GM19468 (cell line): ENCODE data around the gene METTL16.

Source experiments
- ATAC-seq: cut with Tn5 transposase; IDR thresholded peaks from one replicate; pipeline ENCODE4 v1.9.1; 2021; ENCODE audit warnings: mild to moderate bottlenecking, moderate library complexity, moderate number of reproducible peaks; ENCODE audit not compliant: unreplicated experiment; ENCODE audit errors: extremely low read depth

METTL16 gene

GRCh38 chr17:2387086-2388019 is 124.3 kb downstream of the METTL16 start:
- ATAC-seq = no peak

- ATAC-seq = no peak
Measured at GRCh38 chr17:2386400-2387085, 125.1 kb downstream of the METTL16 start.

DNA sequence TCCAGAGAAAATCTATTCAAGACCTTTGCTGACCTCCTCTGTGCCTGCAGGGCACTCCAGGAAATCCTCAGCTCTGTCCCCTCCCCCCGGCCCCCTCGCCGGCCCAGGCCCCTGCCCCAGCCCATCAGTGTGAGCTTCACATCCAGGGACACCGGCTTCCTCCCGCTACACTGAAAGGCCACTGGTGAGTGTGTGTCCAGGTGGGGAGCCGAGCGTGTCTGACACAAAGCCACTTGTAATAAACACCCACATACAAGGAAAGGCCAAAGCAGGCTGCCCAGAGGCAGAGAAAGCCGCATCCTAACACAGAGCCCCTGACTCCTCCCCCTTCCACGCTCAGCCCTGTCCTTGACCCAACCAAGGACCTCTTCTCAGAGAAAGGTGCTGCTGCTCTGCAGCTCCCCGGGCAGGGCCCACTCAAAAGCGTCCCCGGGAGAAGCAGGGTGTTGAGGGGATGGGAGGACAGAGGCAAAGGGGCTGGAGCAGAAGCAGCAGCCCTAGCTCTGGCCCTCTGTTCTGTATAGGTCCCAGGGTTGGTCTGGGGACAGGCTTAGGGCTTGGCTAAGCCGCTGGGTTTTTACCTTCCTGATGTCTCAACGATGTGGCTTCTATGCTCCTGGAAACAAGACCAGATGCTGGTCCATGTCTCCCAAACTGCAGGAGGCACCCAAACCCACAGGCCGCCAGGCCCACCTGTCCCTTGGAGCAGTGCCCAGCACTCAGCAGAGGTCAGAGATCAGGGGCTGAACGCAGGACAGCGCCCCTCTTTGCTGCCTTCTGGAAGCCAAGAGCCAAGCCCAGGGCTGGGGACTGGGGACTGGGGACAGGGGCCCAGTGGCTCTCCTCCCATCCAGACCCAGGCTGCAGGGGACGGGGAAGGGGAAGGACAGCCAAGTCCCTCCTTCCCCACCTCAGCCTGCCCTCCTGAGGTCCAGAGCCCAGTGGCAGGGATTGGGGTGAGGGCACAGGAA is 126.2 kb downstream of the METTL16 start:
- ATAC-seq = no peak

GRCh38 chr17:2384439-2385127 is 127.1 kb downstream of the METTL16 start:
- no peak for ATAC-seq

- no peak for ATAC-seq
Measured at GRCh38 chr17:2383628-2384167, 128.0 kb downstream of the METTL16 start.

DNA sequence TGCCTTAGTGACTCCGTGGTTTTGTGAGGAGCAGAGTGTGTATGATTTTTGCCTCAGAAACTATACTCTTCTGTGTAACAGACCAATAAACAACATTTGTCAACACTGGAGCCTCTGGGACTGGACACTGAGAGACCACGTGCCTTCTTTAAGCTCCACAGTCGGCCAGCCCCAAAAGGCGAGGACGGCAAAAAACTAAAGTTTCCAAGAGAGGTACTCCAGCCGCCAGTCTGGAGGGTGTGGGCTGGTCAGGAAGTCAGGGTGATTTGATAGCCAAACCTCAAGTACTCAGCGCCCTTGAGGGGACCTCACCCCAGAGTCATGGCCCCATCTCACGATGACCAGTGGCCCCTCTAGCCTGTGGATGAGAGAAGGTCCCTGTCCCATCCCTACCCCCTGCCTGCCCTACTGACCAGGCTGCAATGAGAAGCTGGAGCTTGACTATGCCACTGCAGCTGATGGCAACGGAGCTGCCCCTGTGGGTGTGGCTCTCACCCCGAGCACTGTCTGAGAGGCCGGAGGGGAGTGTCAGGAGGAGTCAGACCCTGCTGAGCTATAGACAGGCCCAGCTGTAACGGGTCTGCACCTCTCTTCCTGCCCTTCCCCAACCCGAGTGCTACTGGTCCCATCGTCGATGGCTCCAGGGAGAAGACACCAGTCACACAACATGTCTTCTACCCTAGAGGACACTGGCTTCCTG is 130.6 kb downstream of the METTL16 start:
- no peak for ATAC-seq

GRCh38 chr17:2380226-2380922 is 131.3 kb downstream of the METTL16 start:
- no peak for ATAC-seq

DNA sequence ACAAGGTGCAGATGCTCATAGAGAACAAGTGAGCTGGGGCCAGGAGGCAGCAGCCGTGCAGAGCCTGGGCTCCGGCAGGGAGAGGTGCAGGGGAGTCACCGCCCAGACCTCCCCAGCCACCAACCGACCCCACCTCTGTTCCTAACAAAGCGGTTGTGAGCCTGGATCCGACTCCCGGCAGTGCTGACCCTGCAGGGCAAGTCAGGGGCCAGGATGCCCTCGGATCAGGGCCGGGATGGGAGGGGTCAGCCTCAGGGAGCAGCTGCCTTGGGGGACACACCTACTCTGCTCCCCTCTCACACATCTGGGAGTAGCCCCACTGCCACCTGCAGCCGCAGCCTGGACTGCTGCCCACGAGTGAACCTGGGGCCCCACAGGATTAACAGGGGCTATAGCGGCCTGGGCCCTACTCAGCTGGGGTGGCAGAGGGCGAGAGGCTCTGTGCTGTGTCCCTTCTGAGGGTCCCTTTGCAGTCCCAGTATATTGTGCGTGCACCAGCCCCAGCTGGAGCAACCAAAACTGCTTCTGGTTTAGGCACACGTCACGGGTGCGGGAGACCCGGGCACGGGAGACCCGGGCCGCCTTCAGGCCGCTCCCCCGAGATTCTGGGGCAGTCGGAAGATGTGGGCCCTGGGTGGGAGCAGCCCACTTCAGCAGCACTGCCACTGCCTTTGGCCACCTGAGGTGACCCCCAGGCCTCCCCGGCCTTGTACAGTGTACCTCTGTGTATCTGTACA is 132.0 kb downstream of the METTL16 start:
- ATAC-seq = no peak

DNA sequence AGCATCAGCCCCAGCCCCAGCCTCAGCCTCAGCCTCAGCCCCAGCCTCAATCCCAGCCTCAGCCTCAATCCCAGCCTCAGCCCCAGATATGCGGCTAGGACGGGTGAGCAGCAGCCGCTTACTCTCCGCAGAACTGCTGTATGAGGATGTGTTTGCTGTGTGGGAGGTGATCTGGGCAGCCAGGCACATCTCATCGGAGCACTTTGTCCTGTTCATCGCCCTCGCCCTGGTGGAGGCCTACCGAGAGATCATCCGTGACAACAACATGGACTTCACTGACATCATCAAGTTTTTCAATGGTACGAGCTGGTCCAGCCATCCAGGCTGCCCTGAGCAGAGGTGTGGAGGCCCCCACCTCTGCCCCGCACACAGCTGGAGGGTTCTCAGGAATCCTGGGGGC is 132.8 kb downstream of the METTL16 start:
- ATAC-seq = no peak

- no peak for ATAC-seq
Measured at GRCh38 chr17:2377659-2378058, 134.0 kb downstream of the METTL16 start.

- ATAC-seq = no peak
Measured at GRCh38 chr17:2376107-2376506, 135.6 kb downstream of the METTL16 start.

GRCh38 chr17:2375406-2375805 is 136.3 kb downstream of the METTL16 start:
- no peak for ATAC-seq

DNA sequence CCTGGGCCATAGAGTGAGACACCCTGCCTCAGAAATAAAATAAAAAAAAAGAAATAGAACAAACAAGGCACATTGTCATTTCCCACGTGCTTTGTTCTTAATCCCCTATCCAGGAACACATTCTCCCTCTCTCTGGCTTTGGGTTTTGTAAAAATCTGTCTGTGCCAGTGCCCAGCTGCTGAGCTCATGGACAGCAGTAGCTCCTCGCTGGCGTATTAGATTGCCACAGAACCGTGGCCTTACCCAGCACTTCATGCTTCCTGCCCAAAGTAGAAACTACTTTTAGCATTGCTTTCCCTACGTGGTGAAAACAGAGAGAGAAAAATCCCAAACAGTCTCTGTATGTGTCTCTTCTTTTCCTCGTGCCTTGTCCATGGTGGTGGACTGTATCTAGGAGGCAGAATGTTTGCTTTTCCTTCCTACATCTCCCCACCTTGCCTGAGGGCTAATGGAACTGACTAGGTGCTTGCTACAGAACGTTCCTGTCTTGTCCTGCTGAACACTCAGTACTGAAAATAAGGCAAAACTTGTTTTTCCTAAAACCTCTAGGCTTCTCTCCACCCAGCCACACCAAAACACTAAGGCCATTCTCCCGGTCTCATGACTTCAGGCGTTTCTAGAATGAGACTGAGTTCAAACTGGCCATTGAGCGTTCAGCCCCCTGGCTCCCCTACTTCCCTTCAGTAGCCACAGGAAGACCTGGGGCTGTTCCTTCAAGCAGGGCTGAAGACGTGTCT is 137.0 kb downstream of the METTL16 start:
- no peak for ATAC-seq

GRCh38 chr17:2373179-2373578 is 138.5 kb downstream of the METTL16 start:
- ATAC-seq = no peak

DNA sequence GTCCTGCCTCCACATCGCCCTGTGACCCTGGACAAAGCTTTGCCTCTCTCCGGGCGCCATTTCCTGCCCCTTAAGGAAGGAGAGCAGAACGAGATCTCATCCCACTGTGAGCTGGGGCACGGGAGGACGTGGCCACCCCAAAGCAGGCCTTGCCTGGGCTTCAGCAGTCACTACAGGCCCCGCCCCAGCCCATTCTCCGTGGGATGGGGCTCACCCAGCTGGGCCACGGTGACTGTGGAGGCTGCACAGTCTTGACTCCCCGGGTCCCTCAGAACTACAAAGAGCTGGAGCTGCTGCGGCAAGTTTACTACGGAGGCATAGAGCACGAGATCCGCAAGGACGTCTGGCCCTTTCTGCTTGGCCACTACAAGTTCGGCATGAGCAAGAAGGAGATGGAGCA is 139.0 kb downstream of the METTL16 start:
- no peak for ATAC-seq

DNA sequence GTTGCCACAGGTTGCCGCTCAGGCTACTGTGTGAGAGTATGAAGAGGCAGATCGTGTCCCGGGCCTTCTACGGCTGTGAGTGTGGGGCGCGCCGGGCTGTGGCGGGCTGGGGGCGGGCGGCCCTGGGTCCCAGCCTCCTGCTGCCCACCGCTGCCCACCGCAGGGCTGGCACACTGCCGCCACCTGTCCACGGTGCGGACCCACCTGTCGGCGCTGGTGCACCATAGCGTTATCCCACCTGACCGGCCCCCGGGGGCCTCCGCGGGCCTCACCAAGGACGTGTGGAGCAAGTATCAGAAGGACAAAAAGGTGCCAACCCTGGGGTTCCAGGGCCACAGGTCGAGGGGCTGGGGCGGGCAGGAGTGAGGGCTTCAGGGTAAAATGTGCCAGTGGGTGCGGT is 139.5 kb downstream of the METTL16 start:
- no peak for ATAC-seq
